B cell (primary cell): ENCODE measurements around the gene LIN52.

ENCODE experiments used
- EZH2 ChIP-seq: IDR thresholded peaks from 2 replicates; pipeline ENCODE4 v1.6.1; 2012; ENCODE audit warnings: borderline replicate concordance, low read depth, mild to moderate bottlenecking, moderate library complexity, low read length; ENCODE audit not compliant: insufficient read depth, poor library complexity, severe bottlenecking
- TF ChIP-seq, protein P1 (sequence below): fragments of 200-600 bp; IDR thresholded peaks from one replicate; pipeline ENCODE4 v1.8.0; 2022; ENCODE audit warnings: antibody characterized with exemption, mild to moderate bottlenecking

GRCh38 chr14:74221741-74222140 is 137.0 kb downstream of the LIN52 start:
- TF ChIP-seq, protein P1, sequence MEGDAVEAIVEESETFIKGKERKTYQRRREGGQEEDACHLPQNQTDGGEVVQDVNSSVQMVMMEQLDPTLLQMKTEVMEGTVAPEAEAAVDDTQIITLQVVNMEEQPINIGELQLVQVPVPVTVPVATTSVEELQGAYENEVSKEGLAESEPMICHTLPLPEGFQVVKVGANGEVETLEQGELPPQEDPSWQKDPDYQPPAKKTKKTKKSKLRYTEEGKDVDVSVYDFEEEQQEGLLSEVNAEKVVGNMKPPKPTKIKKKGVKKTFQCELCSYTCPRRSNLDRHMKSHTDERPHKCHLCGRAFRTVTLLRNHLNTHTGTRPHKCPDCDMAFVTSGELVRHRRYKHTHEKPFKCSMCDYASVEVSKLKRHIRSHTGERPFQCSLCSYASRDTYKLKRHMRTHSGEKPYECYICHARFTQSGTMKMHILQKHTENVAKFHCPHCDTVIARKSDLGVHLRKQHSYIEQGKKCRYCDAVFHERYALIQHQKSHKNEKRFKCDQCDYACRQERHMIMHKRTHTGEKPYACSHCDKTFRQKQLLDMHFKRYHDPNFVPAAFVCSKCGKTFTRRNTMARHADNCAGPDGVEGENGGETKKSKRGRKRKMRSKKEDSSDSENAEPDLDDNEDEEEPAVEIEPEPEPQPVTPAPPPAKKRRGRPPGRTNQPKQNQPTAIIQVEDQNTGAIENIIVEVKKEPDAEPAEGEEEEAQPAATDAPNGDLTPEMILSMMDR, result no peak
- TF ChIP-seq EZH2, result no peak
